GM19397 (cell line): ENCODE data around the gene SEPTIN5.

Experiments
- ATAC-seq: cut with Tn5 transposase; IDR thresholded peaks from one replicate; pipeline ENCODE4 v1.9.1; 2021; ENCODE audit warnings: mild to moderate bottlenecking, moderate library complexity; ENCODE audit not compliant: unreplicated experiment

Gene SEPTIN5

DNA sequence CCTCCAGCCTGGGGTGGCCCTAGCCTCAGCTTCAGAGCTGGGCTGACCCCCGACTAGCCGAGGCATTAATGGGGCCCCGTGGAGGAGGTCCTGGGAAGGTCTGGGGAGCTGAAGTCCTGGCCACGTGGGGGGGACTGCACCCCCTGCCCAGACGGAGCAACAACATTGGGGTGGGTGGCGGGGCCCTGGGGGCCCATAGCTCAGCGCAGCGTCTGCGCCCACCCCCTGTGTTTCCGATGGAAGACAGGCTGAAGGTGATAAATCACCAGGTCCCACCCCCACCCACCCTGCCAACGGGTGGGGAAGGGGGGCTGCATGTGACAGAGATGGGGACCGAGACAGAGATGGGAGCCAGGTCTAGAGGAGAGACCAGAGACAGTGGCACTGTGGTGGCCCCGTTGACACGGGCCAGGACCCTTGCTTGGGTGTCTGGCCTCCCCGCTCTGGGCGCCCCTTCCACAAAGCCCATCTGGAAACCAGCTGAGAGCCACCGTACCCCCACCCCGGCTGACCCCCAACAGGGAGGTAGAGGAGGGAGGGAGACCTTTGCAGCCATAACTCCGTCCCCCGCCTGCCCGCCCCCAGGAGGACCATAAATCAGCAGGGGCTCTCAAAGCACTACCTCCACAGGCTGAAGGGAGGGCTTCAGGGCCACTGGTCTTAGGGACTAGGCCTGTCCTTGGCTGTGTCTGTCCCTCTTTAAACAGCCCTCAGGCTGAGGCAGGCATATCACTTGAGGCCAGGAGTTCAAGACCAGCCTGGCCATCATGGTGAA lies 17.2 kb downstream of the SEPTIN5 start:
- no peak for ATAC-seq

DNA sequence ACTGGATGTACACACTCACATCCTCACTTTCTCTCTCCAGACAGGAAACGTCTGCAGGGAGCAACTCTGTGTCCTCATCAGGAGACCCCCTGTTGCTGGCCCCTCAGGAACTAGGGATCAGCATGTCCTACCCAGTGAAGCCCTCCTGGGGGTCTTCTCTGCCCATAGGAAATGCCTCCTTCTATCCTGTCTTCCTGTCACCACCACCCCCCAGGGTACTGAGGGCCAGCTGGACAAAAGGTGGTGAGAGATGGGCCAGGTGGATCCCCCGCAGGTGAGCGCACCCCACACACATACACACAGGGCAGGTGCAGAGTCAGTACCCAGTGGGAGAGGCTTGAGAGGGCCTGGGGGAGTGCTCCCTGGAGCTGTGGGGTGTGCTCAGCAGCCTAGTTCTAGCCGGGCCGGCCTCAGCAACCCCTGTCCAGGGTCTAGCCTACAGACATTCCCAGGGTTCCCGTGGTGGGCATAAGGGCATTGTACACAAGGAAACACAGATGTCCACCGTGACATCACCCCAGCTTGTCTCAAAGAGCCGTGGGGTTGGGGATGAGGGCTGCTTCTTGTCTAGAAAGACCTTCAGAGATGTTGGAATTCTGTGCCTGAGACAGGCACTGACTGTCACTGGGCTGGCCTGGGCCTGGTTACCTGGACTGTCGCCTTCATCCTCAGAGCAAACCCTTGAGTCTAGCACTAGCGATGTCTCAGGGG lies 18.3 kb downstream of the SEPTIN5 start:
- no peak for ATAC-seq

DNA sequence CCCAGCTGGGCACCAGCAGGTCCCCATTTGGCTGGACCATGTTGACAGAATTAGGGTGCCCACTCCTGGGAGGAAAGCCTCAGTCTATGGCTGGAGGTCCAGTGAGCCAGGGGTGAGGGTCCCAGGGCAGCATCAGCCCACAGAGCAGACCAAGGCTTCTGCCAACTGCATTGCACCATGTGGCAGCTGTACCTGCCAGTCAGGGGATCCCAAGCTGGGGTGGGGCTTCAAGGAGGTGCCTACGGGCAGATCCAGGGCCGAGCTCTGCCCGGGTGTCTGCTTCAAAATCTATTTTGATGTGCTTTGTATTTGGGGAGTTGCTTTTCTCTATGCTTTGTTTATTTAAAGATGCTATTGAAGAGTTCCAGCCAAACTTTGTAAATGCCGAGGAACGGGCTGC lies 19.5 kb downstream of the SEPTIN5 start:
- ATAC-seq, result no peak

DNA sequence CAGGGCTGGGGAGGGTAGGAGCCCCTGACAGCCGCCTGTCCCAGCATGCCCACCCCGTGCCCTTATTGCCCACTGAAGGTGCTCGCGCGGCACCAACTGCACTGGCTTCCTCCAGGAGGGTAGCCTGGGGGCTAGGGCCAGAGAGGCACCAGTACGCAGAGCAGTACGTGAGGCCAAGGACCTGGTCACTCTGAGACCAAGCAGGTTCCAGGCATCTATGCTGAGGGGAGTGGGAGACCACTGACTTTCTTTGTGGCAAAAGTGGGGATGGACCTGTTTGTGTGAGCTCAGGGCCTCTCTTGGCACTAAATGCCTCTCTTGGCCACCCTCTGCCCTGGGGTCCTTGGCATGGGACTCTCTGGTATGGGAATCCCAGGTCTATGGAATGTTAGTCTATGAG lies 19.9 kb downstream of the SEPTIN5 start:
- ATAC-seq, result no peak

DNA sequence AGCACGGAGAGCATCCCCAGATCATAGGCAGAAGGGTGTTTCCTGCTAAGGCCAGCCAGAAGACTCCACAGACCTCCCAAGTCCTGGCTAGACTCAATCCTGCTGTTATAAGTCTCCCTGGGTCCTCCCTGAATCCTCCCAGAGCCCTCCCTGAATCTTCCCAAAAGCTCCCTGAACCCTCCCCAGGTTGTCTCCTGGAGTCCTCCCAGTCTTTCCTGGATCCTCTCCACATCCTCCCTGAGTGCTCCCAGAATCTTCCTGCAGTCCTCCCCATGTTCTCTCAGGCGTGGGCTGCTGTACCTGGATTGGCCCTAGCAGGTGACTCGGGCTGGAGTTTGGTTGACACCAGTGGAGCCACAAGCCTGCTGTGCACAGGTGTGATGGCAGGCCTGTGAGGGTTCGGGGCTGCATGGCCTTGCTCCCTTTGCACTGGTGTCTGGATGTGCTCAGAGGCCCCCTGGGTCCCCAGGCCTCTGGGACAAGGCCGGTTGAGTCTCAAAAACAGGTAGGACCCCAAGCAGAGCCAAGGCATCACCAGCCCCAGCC lies 20.6 kb downstream of the SEPTIN5 start:
- ATAC-seq, result no peak

DNA sequence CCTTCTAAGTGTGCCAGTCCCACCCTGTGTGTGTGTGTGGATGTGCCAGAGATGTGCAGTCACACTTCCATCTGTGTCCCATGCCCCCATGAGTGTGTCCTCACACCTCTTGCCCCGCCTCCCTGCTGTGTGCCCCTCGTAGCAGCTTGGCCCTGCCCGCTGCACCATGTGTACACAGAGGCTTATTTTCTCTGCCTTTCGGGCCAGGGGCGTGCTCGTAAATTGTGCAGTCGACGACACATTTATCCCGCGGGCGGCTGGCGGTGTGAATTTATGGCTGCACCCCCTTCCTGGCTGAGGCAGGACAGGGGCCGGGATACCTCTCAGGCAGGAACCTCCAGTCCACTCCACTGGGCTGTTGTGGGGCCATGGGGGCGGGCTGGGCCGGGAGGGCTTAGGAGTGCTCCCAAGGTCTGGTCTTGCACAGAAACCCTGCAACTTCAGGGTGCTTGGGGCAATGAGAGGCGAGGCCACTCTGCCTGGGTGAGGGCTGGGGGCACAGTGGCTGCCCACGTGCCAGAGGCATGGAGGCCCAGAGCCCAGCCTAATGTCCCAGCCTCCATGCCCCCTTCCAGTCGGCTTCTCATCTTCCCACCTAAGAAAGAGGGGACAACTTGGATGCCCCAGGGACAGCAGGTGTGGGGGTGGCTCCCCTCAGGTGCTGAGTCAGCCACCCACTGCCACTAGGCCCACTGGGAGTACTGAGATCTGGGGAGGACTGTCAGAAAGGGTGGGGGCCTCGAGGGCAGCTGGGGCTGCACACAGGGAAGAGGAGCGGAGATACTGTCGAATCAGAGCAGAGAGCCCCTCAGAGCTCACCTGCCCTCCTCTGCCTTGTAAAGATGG lies 21.6 kb downstream of the SEPTIN5 start:
- ATAC-seq, result no peak

DNA sequence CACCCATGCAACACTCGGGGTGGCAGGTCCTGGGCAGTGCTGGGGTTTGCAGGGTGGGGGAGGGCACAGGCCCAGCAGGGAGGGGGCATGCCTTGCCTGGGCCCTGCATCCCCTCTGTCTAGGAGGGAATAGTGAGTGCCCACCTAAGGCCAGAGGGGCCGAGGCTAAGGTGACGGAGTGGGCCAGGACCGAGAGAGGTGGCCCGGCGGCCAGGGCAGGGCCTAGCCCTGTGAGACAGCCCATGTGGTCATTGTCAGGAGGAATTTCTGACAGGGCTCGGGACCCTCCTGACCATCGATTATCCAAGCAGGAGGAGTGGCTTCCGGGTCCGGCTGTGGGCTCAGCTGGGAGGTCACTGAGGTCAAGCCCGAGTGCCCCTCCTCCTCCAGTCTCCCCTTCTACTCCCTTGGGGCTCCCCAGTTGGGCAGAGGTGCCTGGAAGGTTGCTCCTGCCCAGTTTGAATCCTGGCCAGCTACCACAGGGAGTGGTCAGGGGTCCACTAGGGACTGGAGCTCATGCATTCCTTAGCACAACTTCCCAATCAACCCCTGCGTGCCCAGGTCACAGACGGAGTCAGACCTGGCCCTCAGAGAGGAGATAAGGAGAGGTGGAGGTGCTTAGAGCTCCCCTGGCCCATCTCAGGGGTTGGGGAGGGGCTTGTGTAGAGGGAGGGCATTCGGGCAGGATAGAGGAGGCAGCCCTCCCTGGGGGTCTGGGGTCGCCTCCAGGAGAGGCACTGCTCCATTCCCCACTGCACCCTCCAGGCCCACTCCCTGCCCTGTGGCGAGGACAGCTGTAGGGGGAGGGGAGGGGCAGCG lies 23.8 kb downstream of the SEPTIN5 start:
- ATAC-seq, result no peak

DNA sequence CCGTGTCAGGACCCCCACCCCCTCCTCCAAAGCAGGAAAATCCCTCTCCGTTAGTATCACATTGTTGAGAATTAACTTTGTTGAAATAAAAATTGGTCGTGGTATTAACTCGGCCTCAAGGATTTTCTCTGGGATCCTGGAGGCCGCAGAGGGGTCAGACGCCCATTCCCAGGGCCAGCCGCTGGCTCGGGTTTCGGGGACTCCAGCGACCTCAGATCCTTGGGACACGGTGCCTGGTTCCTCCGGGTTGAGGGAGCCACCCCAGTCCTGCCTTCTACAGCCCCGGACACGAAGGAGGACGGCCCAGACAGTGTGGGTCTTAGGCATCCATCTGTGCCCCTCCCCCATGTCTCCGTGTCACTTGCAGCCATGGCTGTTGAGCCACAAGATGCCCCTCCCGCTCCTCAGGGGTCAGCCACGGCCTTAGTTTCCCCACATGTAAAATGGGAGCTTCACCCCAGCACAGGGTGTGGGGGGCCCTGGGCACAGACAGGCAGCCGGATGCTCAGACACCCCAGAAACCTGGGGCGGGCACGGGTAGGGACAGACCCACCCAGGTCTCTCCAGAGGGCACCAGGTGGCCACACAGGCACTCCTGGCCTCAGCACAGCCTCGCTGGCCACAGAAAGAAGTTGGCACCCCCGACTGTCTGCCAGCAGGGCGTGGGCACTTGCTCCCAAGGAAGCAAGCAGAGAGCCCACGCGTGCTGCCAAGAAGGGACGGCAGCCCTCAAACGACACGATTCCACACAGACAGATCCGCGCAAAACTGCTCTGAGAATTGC lies 24.6 kb downstream of the SEPTIN5 start:
- ATAC-seq, result no peak

DNA sequence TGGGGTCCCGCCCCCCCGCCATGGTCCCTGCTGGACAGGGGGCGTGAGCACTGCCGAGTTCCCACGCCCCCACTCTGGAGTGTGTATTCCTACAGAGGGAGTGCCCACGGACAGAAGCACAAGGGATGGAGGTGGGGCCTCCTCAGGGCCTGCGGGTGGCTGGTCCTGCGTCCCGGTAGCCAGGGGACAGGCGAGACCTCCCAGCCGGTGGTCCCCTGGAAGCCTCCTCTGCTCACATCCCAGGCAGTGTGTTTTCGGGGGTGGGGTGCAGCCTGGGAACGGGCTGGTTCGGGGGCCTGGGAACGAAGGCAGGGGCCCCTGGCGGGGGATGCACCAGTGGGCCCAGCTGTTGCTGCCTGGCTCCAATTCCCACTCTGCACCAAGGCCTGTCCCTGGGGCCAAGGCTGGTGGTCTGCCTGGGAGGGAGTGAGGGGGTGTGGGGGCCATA lies 25.2 kb downstream of the SEPTIN5 start:
- no peak for ATAC-seq

DNA sequence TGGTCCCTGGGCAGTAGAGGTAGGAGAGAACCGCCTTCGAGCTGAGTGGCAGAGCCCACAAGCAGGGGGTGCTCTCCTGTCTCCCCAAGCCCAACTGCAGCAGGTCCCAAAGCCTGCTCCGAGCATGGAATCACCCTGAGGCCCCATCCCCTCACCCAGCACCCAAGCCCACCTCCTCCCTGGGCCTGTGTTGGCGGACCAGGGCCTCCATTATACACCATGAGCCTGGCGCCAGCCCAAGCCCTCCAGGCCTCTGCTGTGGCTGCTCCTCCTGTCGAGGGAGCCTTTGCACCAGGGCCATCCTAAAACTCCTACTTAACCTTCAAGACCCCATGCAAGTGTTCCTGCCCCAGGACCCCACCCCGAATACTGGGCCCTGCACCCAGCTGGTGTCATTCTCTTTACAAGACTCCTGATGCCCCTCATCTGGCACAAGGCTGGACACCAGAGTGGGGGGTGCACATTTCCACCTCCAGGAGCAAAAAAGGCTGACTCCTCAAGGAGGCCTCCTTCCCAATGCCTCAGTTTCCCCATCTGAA lies 25.7 kb downstream of the SEPTIN5 start:
- ATAC-seq, result no peak

DNA sequence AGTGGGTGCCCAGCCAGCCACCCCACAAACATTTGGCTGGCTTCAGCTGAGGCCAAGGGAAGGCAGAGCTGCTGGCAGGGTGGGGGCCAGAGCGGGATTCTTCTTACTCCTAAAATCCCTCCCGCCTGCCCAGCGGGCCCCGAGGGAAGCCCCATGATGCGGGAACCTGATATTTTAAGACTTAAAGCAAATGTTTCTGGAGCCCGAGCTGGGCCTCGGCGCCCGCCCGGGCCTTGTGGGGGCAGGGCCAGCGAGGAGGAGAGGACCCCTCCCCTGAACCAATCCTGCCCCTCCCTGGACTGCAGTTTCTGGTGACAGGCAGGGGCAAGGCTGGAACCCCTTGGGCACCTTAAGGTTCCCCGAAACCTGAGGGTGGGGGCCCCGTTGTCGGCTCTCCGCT lies 26.3 kb downstream of the SEPTIN5 start:
- ATAC-seq, result no peak

DNA sequence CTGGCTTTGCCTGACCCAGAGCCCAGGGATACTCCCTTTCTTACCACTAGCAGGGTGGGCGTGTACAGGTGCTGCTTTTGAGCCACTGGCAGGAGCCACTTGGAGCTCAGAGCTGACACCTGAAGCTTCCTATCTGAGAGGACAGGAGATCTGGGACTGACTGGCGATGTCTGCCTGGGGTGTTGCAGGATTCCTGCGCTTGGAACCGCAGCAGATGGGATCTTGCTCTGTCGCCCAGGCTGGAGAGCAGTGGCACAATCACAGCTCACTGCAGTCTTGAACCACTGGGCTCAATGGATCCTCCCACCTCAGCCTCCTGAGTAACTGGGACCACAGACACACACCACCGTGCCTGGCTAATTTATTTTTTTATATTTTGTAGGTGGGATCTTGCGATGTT lies 26.8 kb downstream of the SEPTIN5 start:
- no peak for ATAC-seq

DNA sequence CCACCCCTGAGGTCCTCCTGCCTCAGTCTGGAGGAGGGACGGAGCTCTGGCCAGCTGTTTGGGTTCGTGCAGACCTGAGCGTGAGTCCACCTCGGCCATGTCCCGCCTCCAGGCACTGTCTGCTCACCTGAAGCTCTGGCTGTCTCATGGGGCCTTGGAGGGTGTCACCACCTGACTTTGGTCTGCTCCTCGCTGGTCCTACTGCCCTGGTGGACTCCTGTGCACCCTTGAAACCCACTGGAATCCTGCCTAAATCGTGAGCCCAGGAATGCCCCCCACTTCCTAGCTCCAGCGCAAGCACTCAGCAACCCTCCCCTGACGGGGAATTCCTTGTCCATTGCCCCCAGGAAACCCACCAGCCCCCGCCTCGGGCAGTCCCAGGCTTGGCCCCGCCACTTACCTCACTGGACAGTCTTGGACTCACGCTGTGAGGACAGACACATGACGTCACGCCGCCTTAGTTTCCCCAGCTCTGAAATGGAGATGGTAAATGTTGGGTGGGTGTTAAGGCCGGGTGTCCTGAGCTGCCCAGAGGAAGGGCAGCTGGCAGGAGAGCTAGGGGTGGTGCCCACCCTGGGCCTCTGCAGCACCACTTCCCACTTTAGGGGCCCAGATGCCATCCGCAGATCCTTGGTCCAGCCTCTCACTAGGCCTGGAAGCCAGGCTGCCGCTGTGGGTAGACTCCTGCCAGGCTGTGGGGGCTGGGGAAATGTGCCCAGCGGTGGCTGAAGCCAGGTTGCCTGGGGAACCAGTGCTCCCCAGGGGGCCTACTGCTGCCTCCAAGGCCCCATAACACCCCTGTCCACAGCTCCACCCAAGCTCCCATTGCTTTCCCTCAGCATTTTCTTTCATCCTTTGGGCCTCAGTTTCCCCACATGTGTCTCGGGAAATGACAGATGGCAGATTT lies 28.1 kb downstream of the SEPTIN5 start:
- ATAC-seq, result no peak

DNA sequence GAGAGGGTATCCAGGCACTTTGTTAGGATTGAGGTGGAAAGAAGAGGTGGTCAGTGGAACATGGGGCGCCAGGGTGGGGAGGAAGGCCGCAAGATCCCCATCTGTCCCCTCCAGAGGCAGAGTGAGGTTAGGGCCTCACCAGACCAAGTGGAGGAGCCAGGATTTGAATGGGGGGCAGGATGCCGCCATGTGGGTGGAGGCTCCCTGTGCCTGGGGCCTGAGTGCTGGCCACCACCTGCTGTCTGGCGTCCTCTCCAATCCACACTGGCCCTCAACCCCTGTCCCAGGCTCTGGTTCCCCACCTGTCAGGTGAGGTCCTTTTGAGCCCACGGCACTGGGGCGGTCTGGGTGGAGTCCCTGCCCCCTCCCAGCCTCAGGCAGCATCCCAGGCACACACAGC lies 28.8 kb downstream of the SEPTIN5 start:
- ATAC-seq, result no peak

DNA sequence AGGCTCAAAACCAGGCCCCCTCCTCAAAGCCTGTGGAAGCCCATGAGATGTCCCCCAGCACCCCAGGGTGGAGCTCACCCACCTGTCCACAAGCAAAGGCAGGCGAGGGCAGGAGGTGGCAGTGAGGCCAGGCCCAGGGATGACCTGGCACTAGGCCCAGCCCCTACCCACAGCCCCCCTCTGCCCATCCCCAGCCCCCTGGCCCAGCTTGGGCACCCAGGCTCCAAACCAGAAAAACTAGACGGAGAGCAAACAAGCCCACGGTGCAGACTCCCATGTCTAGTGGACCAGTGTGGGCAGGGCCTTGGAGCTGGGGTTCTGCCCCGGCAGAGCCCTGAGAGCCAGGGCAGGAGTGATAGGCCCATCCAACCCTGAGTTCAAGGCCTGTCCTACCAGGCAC lies 29.3 kb downstream of the SEPTIN5 start:
- ATAC-seq, result no peak

DNA sequence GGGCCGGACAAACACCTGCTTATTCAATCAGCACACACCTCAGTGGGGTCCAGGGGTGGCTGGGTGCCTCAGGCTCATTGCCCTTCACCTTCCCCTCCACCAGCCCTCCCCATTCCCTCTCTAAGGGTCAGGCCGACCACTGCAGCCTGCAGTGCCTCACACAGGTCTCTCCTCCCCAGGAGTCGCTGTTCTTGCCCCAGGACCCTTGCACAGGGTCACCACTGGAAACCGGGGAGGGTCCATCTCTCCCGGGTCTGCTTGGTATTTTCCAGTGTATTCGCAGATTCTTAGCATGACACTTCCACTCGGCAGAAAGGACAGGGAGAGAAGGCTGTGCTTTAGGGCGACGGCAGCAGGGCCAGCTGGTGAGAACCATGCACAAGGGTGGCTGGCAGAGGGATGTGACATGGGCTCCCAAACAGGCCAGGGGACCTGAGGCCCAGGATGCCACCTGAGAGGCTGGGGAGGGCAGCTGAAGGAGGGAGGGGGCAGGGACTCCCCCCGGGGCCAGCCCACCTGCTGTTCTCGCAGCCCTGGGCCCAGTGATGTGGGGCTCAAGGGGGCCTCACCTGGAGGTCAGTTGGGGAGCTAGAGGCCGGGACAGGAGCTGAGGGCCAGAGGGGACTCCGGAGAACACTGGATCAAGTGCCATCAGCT lies 30.2 kb downstream of the SEPTIN5 start:
- ATAC-seq, result no peak

DNA sequence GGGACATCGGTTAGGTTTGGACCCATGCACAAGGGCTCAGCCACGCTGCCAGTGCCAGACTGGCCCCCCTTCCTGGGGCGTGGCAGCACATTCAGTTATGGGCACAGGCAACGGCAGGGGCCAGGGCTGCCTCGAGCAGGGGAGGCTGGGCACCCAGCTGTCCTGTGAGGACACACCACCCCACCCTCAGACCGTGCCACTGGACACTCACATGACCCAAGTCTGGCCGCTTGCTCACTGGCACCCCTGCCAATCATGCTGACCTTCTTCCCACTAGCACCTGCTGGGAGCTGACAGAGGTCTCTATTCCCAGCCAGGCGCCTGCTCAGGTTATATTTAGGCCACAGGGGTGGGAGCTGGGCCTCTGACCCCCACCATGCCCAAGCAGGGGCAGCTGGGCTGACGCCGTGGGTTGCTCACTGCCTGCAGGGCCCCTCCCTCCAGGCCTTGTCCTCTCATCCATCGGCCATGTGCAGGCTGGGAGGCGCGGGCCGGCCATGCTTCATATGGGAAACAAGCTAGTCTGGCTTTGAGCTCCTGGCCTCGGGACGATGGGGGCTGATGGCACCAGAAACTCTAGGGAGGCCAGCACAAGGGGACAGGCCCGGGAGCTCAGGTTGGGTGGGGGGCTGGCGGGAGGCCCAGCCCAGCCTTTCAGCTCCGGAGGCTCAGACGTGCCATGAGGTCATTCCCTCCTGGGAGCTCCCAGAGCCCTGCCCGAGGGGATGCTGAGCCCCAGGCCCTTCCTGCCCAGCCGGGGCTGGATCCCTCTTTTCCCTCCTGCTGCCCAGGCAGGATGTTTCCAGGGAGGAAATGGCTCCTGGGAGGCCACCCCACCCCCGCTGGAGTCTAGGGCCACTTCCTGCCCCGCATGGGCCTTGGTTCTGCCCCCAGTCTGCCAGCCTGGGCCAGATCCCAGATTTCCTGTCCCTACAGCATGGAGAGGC lies 31.1 kb downstream of the SEPTIN5 start:
- ATAC-seq, result no peak
